Measurements from ENCODE around the gene ATP5F1C.
A peak's percentile ranks its signal among the peaks of the same experiment; 100 is the strongest.
"Not testable (repeated sequence)": the region's sequence is repeated elsewhere in the genome, so short reads cannot be mapped to it uniquely, and the experiment has no call there.

ATP5F1C gene

GRCh38 chr10:7808686-7809267 lies 20.8 kb downstream of the ATP5F1C start:
- no peak for DNase-seq (ENCODE audit: low read depth)
- TF ChIP-seq CTCF (conservative IDR thresholded peaks at IDR 0.05; ENCODE audit: control insufficient read depth, insufficient read depth, low read depth, low read length) = no peak
- H3K4me3 ChIP-seq (ENCODE audit: control insufficient read depth, low read depth, low read length) = no peak overlapping the region

- DNase-seq (ENCODE audit: low read depth) = no peak
- H3K4me3 ChIP-seq (ENCODE audit: control insufficient read depth, low read depth, low read length) = no peak overlapping the region
- no peak for TF ChIP-seq CTCF (conservative IDR thresholded peaks at IDR 0.05; ENCODE audit: control insufficient read depth, insufficient read depth, low read depth, low read length)
Observed at GRCh38 chr10:7810443-7810842, 22.5 kb downstream of the ATP5F1C start.

GRCh38 chr10:7811000-7811399 lies 23.0 kb downstream of the ATP5F1C start:
- H3K4me3 ChIP-seq (ENCODE audit: control insufficient read depth, low read depth, low read length) = no peak overlapping the region
- DNase-seq (ENCODE audit: low read depth) = no peak
- no peak for TF ChIP-seq CTCF (conservative IDR thresholded peaks at IDR 0.05; ENCODE audit: control insufficient read depth, insufficient read depth, low read depth, low read length)

GRCh38 chr10:7811743-7812142 lies 23.8 kb downstream of the ATP5F1C start:
- not testable (repeated sequence) for DNase-seq (ENCODE audit: low read depth)

GRCh38 chr10:7813481-7813880 lies 25.5 kb downstream of the ATP5F1C start:
- no peak for TF ChIP-seq CTCF (conservative IDR thresholded peaks at IDR 0.05; ENCODE audit: control insufficient read depth, insufficient read depth, low read depth, low read length)
- H3K4me3 ChIP-seq (ENCODE audit: control insufficient read depth, low read depth, low read length) = no peak overlapping the region
- no peak for DNase-seq (ENCODE audit: low read depth)

More at GRCh38 chr10:7811743-7812142, 23.8 kb downstream of the ATP5F1C start:
- H3K4me3 ChIP-seq (ENCODE audit: control insufficient read depth, low read depth, low read length) = not testable (repeated sequence)

GRCh38 chr10:7817576-7817975 lies 29.6 kb downstream of the ATP5F1C start:
- TF ChIP-seq CTCF (conservative IDR thresholded peaks at IDR 0.05; ENCODE audit: control insufficient read depth, insufficient read depth, low read depth, low read length) = no peak
- no peak for DNase-seq (ENCODE audit: low read depth)
- peak overlapping the region; percentile 92 for H3K4me3 ChIP-seq (ENCODE audit: control insufficient read depth, low read depth, low read length)

GRCh38 chr10:7817984-7818294 lies 30.0 kb downstream of the ATP5F1C start:
- DNase-seq (ENCODE audit: low read depth) = no peak
- peak overlapping the region; percentile 92 for H3K4me3 ChIP-seq (ENCODE audit: control insufficient read depth, low read depth, low read length)
- TF ChIP-seq CTCF (conservative IDR thresholded peaks at IDR 0.05; ENCODE audit: control insufficient read depth, insufficient read depth, low read depth, low read length) = no peak

All from fibroblast of mammary gland (primary cell).